Omental fat pad (tissue), 4 donors: ENCODE data around the gene ALDH3B1. TPM values are rescaled to one million over a fixed set of nuclear protein-coding genes. Genes with fewer than 3 reads are reported as not detected.

Source experiments
- ATAC-seq: fragments of 150-250 bp; one replicate; pipeline ENCODE4 v1.9.1; 2016; ENCODE audit warnings: mild to moderate bottlenecking, moderate library complexity; ENCODE audit not compliant: low FRiP score
- DNase-seq: peaks from one replicate; pipeline ENCODE4 v3.0.0-alpha.2; 2019; ENCODE audit warnings: low spot score
- total RNA-seq, 4 donors: library from RNA; depleted of rRNA; stranded (reverse); fragments of >200 nt; gene quantifications; one replicate each; pipeline ENCODE4 v1.1.0, GENCODE V29; 2016
- TF ChIP-seq, protein P1 (sequence below), 3 donors: fragments of 450-650 bp; IDR thresholded peaks; one replicate each; pipeline ENCODE4 v1.5.1; 2016 to 2017; ENCODE audit warnings: antibody characterized with exemption in 3 of 3, mild to moderate bottlenecking in 3 of 3, moderate library complexity in 2 of 3

Gene ALDH3B1
- total RNA-seq, 4 donors from 2014 or later, result 20.5 to 90.8 (median 30.9) TPM

- TF ChIP-seq, protein P1, sequence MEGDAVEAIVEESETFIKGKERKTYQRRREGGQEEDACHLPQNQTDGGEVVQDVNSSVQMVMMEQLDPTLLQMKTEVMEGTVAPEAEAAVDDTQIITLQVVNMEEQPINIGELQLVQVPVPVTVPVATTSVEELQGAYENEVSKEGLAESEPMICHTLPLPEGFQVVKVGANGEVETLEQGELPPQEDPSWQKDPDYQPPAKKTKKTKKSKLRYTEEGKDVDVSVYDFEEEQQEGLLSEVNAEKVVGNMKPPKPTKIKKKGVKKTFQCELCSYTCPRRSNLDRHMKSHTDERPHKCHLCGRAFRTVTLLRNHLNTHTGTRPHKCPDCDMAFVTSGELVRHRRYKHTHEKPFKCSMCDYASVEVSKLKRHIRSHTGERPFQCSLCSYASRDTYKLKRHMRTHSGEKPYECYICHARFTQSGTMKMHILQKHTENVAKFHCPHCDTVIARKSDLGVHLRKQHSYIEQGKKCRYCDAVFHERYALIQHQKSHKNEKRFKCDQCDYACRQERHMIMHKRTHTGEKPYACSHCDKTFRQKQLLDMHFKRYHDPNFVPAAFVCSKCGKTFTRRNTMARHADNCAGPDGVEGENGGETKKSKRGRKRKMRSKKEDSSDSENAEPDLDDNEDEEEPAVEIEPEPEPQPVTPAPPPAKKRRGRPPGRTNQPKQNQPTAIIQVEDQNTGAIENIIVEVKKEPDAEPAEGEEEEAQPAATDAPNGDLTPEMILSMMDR (IDR thresholded peaks at IDR 0.05), result no peak
- ATAC-seq (no peak), DNase-seq (no peak)
These were observed 12.4 kb downstream of the ALDH3B1 start for GRCh38 chr11:68022531-68022930.

DNA sequence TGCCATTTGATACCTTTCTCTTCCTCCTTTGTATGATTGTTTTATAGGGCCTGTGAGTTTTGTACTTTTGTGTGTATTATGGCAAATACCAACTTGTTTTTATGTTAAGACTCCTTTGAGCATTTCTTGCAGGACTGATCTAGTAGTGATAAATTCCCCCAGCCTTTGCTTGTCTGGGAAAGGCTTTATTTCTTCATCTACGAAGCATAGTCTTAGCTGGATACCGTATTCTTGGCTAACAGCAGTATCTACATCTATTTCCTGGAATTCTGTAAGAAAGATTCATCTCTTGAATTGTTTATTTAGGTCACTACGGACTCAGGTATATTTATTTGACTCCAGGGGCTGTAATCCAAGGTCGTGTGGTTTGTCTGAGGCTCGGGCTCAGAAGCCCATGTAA, 14.4 kb downstream of the ALDH3B1 start:
- TF ChIP-seq, protein P1 (IDR thresholded peaks at IDR 0.05), result no peak
- no peak for DNase-seq
- no peak for ATAC-seq

- no peak for DNase-seq
- TF ChIP-seq, protein P1 (IDR thresholded peaks at IDR 0.05), result no peak
- no peak for ATAC-seq
These were observed 14.9 kb downstream of the ALDH3B1 start for GRCh38 chr11:68025047-68025446.

DNA sequence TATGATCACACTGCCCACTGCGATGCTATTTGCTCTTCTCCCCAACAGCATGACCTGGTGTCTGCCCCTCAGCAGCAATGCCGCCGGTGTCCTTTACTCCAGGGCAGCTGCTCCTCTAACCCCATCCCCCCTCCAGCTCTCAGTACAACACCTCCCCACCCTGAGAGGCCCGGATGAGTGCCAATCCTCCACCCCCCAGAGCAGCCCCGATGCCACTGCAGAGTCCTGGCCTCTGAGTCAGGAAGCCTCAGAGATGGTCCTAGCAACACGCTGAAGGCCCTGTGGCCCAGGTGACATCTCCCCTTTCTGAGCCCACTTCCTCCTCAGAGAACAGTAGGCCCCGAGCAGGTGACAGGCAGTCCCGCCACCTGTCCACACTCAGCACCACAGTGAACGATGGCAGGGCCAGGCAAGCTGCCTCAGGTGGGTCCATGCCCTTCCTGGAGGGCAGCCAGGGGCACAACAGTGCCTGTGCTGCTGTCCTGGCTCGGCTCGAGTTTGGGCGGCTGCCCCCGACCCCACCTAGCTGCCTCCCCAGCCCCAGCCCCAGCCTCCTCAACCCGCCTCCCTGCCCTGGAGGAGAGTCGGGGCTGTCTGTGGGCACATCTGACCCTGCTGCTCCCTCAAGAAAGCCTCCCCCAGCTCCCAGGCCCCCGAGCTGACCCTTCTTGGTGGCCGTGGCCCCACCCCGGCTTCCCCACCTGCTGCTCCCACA, 16.4 kb downstream of the ALDH3B1 start:
- no peak for ATAC-seq
- TF ChIP-seq, protein P1 (IDR thresholded peaks at IDR 0.05), result no peak
- DNase-seq, result no peak

DNA sequence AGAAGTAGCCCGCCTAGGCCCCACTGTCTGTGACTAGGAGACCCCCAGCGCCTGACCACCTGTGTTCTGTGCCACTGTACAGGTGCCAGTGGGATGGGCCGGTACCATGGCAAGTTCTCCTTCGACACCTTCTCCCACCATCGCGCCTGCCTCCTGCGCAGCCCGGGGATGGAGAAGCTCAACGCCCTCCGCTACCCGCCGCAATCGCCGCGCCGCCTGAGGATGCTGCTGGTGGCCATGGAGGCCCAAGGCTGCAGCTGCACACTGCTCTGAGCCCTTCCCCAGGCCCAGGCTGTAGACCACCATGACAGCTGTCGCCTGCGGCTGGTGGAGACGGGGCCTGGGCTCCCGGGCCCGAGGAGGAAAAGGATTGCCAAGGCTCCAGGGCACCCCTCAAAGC, 17.5 kb downstream of the ALDH3B1 start:
- DNase-seq, result no peak
- no peak for ATAC-seq
- TF ChIP-seq, protein P1 (IDR thresholded peaks at IDR 0.05), result no peak

GRCh38 chr11:68028802-68029545, 18.8 kb downstream of the ALDH3B1 start:
- ATAC-seq, result no peak
- TF ChIP-seq, protein P1 (IDR thresholded peaks at IDR 0.05), result no peak
- DNase-seq, result no peak
